ENCODE data around the gene ITPR1. TPM values are rescaled to one million over a fixed set of nuclear protein-coding genes. Genes with fewer than 3 reads are reported as not detected.

ITPR1 gene
- total RNA-seq, 1 donor from 2014 or later: 6.7 TPM

- Histone ChIP-seq H3K79me2 (ENCODE audit: insufficient read depth, low read length) (no peaks in the 10 kb centered on the region), H3K27ac (ENCODE audit: low read depth, low read length) (no peak overlapping the region), H3K9me3 (ENCODE audit: insufficient read depth, low read depth, low read length) (no peaks in the 10 kb centered on the region), H3K4me1 (ENCODE audit: insufficient read depth, low read length) (peaks cover 4% of the 10 kb centered on the region), H3K9ac (ENCODE audit: low read length) (no peak overlapping the region), H3K27me3 (ENCODE audit: insufficient read depth, low read length) (no peaks in the 10 kb centered on the region), H4K20me1 (ENCODE audit: insufficient read depth, low read length) (no peaks in the 10 kb centered on the region), H3K36me3 (ENCODE audit: insufficient read depth, low read length) (no peaks in the 10 kb centered on the region), H3K4me2 (ENCODE audit: low read length) (no peak overlapping the region), H3K4me3 (ENCODE audit: insufficient read depth, low read depth, low read length) (no peak overlapping the region), H2AFZ (ENCODE audit: low read depth, low read length) (no peak overlapping the region)
- H3K4me1 Mint-ChIP-seq (ENCODE audit: low read depth, unreplicated experiment): peaks cover 8% of the 10 kb centered on the region
- no peaks in the 10 kb centered on the region for H3K9me3 Mint-ChIP-seq (ENCODE audit: unreplicated experiment)
- H3K27me3 Mint-ChIP-seq (ENCODE audit: low read depth, unreplicated experiment): no peaks in the 10 kb centered on the region
- DNase-seq (ENCODE audit: low read depth) (no peak), FAIRE-seq (no peak)
- no peak overlapping the region for H3K4me3 Mint-ChIP-seq (ENCODE audit: unreplicated experiment)
- TF ChIP-seq EZH2 (IDR thresholded peaks at IDR 0.05; ENCODE audit: insufficient read depth, low read length) (no peak), CTCF (IDR thresholded peaks at IDR 0.05; ENCODE audit: insufficient read depth, low read depth, low read length) (no peak)
- no peak overlapping the region for H3K27ac Mint-ChIP-seq (ENCODE audit: unreplicated experiment)
- no peaks in the 10 kb centered on the region for H3K36me3 Mint-ChIP-seq (ENCODE audit: low read depth, unreplicated experiment)
Observed at GRCh38 chr3:4577721-4578120, 84.6 kb downstream of the ITPR1 start.

- Histone ChIP-seq H4K20me1 (ENCODE audit: insufficient read depth, low read length) (no peaks in the 10 kb centered on the region), H3K27me3 (ENCODE audit: insufficient read depth, low read length) (no peaks in the 10 kb centered on the region), H3K4me2 (ENCODE audit: low read length) (no peak overlapping the region), H3K4me1 (ENCODE audit: insufficient read depth, low read length) (peaks cover 9% of the 10 kb centered on the region), H3K9ac (ENCODE audit: low read length) (no peak overlapping the region), H3K36me3 (ENCODE audit: insufficient read depth, low read length) (no peaks in the 10 kb centered on the region), H3K9me3 (ENCODE audit: insufficient read depth, low read depth, low read length) (no peaks in the 10 kb centered on the region), H2AFZ (ENCODE audit: low read depth, low read length) (no peak overlapping the region), H3K27ac (ENCODE audit: low read depth, low read length) (no peak overlapping the region), H3K4me3 (ENCODE audit: insufficient read depth, low read depth, low read length) (no peak overlapping the region), H3K79me2 (ENCODE audit: insufficient read depth, low read length) (no peaks in the 10 kb centered on the region)
- TF ChIP-seq EZH2 (IDR thresholded peaks at IDR 0.05; ENCODE audit: insufficient read depth, low read length) (no peak), CTCF (IDR thresholded peaks at IDR 0.05; ENCODE audit: insufficient read depth, low read depth, low read length) (no peak)
- Mint-ChIP-seq H3K4me3 (ENCODE audit: unreplicated experiment) (no peak overlapping the region), H3K9me3 (ENCODE audit: unreplicated experiment) (no peaks in the 10 kb centered on the region), H3K4me1 (ENCODE audit: low read depth, unreplicated experiment) (peaks cover 17% of the 10 kb centered on the region), H3K27ac (ENCODE audit: unreplicated experiment) (no peak overlapping the region), H3K27me3 (ENCODE audit: low read depth, unreplicated experiment) (no peaks in the 10 kb centered on the region), H3K36me3 (ENCODE audit: low read depth, unreplicated experiment) (no peaks in the 10 kb centered on the region)
- DNase-seq (ENCODE audit: low read depth): no peak
- no peak for FAIRE-seq
Observed at GRCh38 chr3:4580346-4581123, 87.4 kb downstream of the ITPR1 start.

GRCh38 chr3:4581124-4581424 lies 87.9 kb downstream of the ITPR1 start:
- H3K27ac Mint-ChIP-seq (ENCODE audit: unreplicated experiment): no peak overlapping the region
- H2AFZ ChIP-seq (ENCODE audit: low read depth, low read length): no peak overlapping the region
- FAIRE-seq: no peak

More at GRCh38 chr3:4581124-4581424, 87.9 kb downstream of the ITPR1 start:
- H3K27ac ChIP-seq (ENCODE audit: low read depth, low read length): no peak overlapping the region
- no peaks in the 10 kb centered on the region for H3K79me2 ChIP-seq (ENCODE audit: insufficient read depth, low read length)
- H3K27me3 ChIP-seq (ENCODE audit: insufficient read depth, low read length): no peaks in the 10 kb centered on the region
- H3K36me3 Mint-ChIP-seq (ENCODE audit: low read depth, unreplicated experiment): no peaks in the 10 kb centered on the region
- H3K9me3 ChIP-seq (ENCODE audit: insufficient read depth, low read depth, low read length): no peaks in the 10 kb centered on the region
- no peaks in the 10 kb centered on the region for H4K20me1 ChIP-seq (ENCODE audit: insufficient read depth, low read length)
- TF ChIP-seq CTCF (IDR thresholded peaks at IDR 0.05; ENCODE audit: insufficient read depth, low read depth, low read length) (no peak), EZH2 (IDR thresholded peaks at IDR 0.05; ENCODE audit: insufficient read depth, low read length) (no peak)
- peaks cover 17% of the 10 kb centered on the region for H3K4me1 Mint-ChIP-seq (ENCODE audit: low read depth, unreplicated experiment)
- DNase-seq (ENCODE audit: low read depth): no peak
- H3K4me3 ChIP-seq (ENCODE audit: insufficient read depth, low read depth, low read length): no peak overlapping the region
- H3K9me3 Mint-ChIP-seq (ENCODE audit: unreplicated experiment): no peaks in the 10 kb centered on the region
- no peak overlapping the region for H3K4me3 Mint-ChIP-seq (ENCODE audit: unreplicated experiment)
- peaks cover 9% of the 10 kb centered on the region for H3K4me1 ChIP-seq (ENCODE audit: insufficient read depth, low read length)
- no peak overlapping the region for H3K9ac ChIP-seq (ENCODE audit: low read length)
- no peak overlapping the region for H3K4me2 ChIP-seq (ENCODE audit: low read length)
- H3K36me3 ChIP-seq (ENCODE audit: insufficient read depth, low read length): no peaks in the 10 kb centered on the region
- H3K27me3 Mint-ChIP-seq (ENCODE audit: low read depth, unreplicated experiment): no peaks in the 10 kb centered on the region
